ENCODE results near the gene FNTB.

Gene FNTB

GRCh38 chr14:65079201-65079600 is 92.5 kb downstream of the FNTB start:
- Histone ChIP-seq H3K79me2 (ENCODE audit: low read length) (no peaks in the 10 kb centered on the region), H3K27ac (ENCODE audit: low read length) (no peak overlapping the region)

GRCh38 chr14:65079768-65080167 is 93.1 kb downstream of the FNTB start:
- H3K79me2 ChIP-seq (ENCODE audit: low read length), result no peaks in the 10 kb centered on the region

More at GRCh38 chr14:65079201-65079600, 92.5 kb downstream of the FNTB start:
- H3K27me3 ChIP-seq (ENCODE audit: low read depth, low read length), result no peaks in the 10 kb centered on the region
- no peak for TF ChIP-seq EZH2phosphoT487 (IDR thresholded peaks at IDR 0.05; ENCODE audit: low read depth)
- TF ChIP-seq, protein P1, sequence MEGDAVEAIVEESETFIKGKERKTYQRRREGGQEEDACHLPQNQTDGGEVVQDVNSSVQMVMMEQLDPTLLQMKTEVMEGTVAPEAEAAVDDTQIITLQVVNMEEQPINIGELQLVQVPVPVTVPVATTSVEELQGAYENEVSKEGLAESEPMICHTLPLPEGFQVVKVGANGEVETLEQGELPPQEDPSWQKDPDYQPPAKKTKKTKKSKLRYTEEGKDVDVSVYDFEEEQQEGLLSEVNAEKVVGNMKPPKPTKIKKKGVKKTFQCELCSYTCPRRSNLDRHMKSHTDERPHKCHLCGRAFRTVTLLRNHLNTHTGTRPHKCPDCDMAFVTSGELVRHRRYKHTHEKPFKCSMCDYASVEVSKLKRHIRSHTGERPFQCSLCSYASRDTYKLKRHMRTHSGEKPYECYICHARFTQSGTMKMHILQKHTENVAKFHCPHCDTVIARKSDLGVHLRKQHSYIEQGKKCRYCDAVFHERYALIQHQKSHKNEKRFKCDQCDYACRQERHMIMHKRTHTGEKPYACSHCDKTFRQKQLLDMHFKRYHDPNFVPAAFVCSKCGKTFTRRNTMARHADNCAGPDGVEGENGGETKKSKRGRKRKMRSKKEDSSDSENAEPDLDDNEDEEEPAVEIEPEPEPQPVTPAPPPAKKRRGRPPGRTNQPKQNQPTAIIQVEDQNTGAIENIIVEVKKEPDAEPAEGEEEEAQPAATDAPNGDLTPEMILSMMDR (IDR thresholded peaks at IDR 0.05; ENCODE audit: low read depth, low read length), result no peak
- no peak overlapping the region for H3K4me3 ChIP-seq (ENCODE audit: low read length)
- H3K9me3 ChIP-seq (ENCODE audit: insufficient read depth, low read length), result no peaks in the 10 kb centered on the region
- no peak overlapping the region for H3K9ac ChIP-seq (ENCODE audit: low read length)
- no peaks in the 10 kb centered on the region for H3K4me1 ChIP-seq (ENCODE audit: low read length)
- no peak overlapping the region for H3K4me2 ChIP-seq (ENCODE audit: low read length)
- H2AFZ ChIP-seq (ENCODE audit: low read depth, low read length), result no peak overlapping the region
- peaks cover 17% of the 10 kb centered on the region for H4K20me1 ChIP-seq (ENCODE audit: insufficient read depth, low read length)
- peaks cover 51% of the 10 kb centered on the region for H3K36me3 ChIP-seq (replicated peaks; ENCODE audit: low read depth, low read length)

GRCh38 chr14:65080960-65081747 is 94.5 kb downstream of the FNTB start:
- Histone ChIP-seq H3K9me3 (ENCODE audit: insufficient read depth, low read length) (no peaks in the 10 kb centered on the region), H3K27ac (ENCODE audit: low read length) (no peak overlapping the region), H4K20me1 (ENCODE audit: insufficient read depth, low read length) (peaks cover 13% of the 10 kb centered on the region), H3K36me3 (replicated peaks; ENCODE audit: low read depth, low read length) (peaks cover 51% of the 10 kb centered on the region), H3K27me3 (ENCODE audit: low read depth, low read length) (no peaks in the 10 kb centered on the region), H2AFZ (ENCODE audit: low read depth, low read length) (no peak overlapping the region), H3K4me1 (ENCODE audit: low read length) (no peaks in the 10 kb centered on the region), H3K9ac (ENCODE audit: low read length) (no peak overlapping the region), H3K4me2 (ENCODE audit: low read length) (no peak overlapping the region), H3K79me2 (ENCODE audit: low read length) (no peaks in the 10 kb centered on the region), H3K4me3 (ENCODE audit: low read length) (no peak overlapping the region)
- TF ChIP-seq, protein P1 (IDR thresholded peaks at IDR 0.05; ENCODE audit: low read depth, low read length), result no peak
- no peak for TF ChIP-seq EZH2phosphoT487 (IDR thresholded peaks at IDR 0.05; ENCODE audit: low read depth)

More at GRCh38 chr14:65079768-65080167, 93.1 kb downstream of the FNTB start:
- Histone ChIP-seq H3K27ac (ENCODE audit: low read length) (no peak overlapping the region), H3K36me3 (replicated peaks; ENCODE audit: low read depth, low read length) (peaks cover 49% of the 10 kb centered on the region), H4K20me1 (ENCODE audit: insufficient read depth, low read length) (peaks cover 16% of the 10 kb centered on the region), H3K9ac (ENCODE audit: low read length) (no peak overlapping the region), H3K4me1 (ENCODE audit: low read length) (no peaks in the 10 kb centered on the region), H2AFZ (ENCODE audit: low read depth, low read length) (no peak overlapping the region), H3K9me3 (ENCODE audit: insufficient read depth, low read length) (no peaks in the 10 kb centered on the region), H3K27me3 (ENCODE audit: low read depth, low read length) (no peaks in the 10 kb centered on the region), H3K4me3 (ENCODE audit: low read length) (no peak overlapping the region), H3K4me2 (ENCODE audit: low read length) (no peak overlapping the region)
- TF ChIP-seq, protein P1 (IDR thresholded peaks at IDR 0.05; ENCODE audit: low read depth, low read length), result no peak
- no peak for TF ChIP-seq EZH2phosphoT487 (IDR thresholded peaks at IDR 0.05; ENCODE audit: low read depth)

- H3K27ac ChIP-seq (ENCODE audit: low read length), result no peak overlapping the region
- H3K79me2 ChIP-seq (ENCODE audit: low read length), result no peaks in the 10 kb centered on the region
- H3K4me1 ChIP-seq (ENCODE audit: low read length), result no peaks in the 10 kb centered on the region
- H3K4me3 ChIP-seq (ENCODE audit: low read length), result no peak overlapping the region
- no peak for TF ChIP-seq EZH2phosphoT487 (IDR thresholded peaks at IDR 0.05; ENCODE audit: low read depth)
- TF ChIP-seq, protein P1 (IDR thresholded peaks at IDR 0.05; ENCODE audit: low read depth, low read length), result no peak
- H3K4me2 ChIP-seq (ENCODE audit: low read length), result no peak overlapping the region
- peaks cover 57% of the 10 kb centered on the region for H3K36me3 ChIP-seq (replicated peaks; ENCODE audit: low read depth, low read length)
- no peak overlapping the region for H3K9ac ChIP-seq (ENCODE audit: low read length)
- no peaks in the 10 kb centered on the region for H3K27me3 ChIP-seq (ENCODE audit: low read depth, low read length)
- no peaks in the 10 kb centered on the region for H3K9me3 ChIP-seq (ENCODE audit: insufficient read depth, low read length)
- H2AFZ ChIP-seq (ENCODE audit: low read depth, low read length), result no peak overlapping the region
- H4K20me1 ChIP-seq (ENCODE audit: insufficient read depth, low read length), result peaks cover 13% of the 10 kb centered on the region
These were observed 96.2 kb downstream of the FNTB start for GRCh38 chr14:65082930-65083329.
